ENCODE results near the gene CUX1.
"Not testable (repeated sequence)": the region's sequence is repeated elsewhere in the genome, so short reads cannot be mapped to it uniquely, and the experiment has no call there.

The CUX1 gene

GRCh38 chr7:101875283-101875846, 57.9 kb downstream of the CUX1 start:
- H3K4me3 Mint-ChIP-seq: no peak overlapping the region
- H3K27ac Mint-ChIP-seq: no peak overlapping the region
- no peaks in the 10 kb centered on the region for H3K27me3 Mint-ChIP-seq
- H3K36me3 Mint-ChIP-seq: no peaks in the 10 kb centered on the region
- no peaks in the 10 kb centered on the region for H3K9me3 Mint-ChIP-seq (ENCODE audit: low read depth)
- H3K4me1 Mint-ChIP-seq (ENCODE audit: low read depth): peaks cover 29% of the 10 kb centered on the region

- no peaks in the 10 kb centered on the region for H3K27me3 Mint-ChIP-seq
Observed at GRCh38 chr7:101877882-101878591, 60.6 kb downstream of the CUX1 start.

GRCh38 chr7:101878938-101879337, 61.5 kb downstream of the CUX1 start:
- no peak overlapping the region for H3K27ac Mint-ChIP-seq
- H3K9me3 Mint-ChIP-seq (ENCODE audit: low read depth): no peaks in the 10 kb centered on the region
- H3K4me1 Mint-ChIP-seq (ENCODE audit: low read depth): peaks cover 45% of the 10 kb centered on the region
- H3K36me3 Mint-ChIP-seq: no peaks in the 10 kb centered on the region
- no peak overlapping the region for H3K4me3 Mint-ChIP-seq
- no peaks in the 10 kb centered on the region for H3K27me3 Mint-ChIP-seq

More at GRCh38 chr7:101877882-101878591, 60.6 kb downstream of the CUX1 start:
- peaks cover 44% of the 10 kb centered on the region for H3K4me1 Mint-ChIP-seq (ENCODE audit: low read depth)
- no peak overlapping the region for H3K4me3 Mint-ChIP-seq
- H3K36me3 Mint-ChIP-seq: no peaks in the 10 kb centered on the region
- H3K27ac Mint-ChIP-seq: no peak overlapping the region
- no peaks in the 10 kb centered on the region for H3K9me3 Mint-ChIP-seq (ENCODE audit: low read depth)

- H3K36me3 Mint-ChIP-seq: no peaks in the 10 kb centered on the region
- H3K4me1 Mint-ChIP-seq (ENCODE audit: low read depth): peaks cover 46% of the 10 kb centered on the region
- no peaks in the 10 kb centered on the region for H3K9me3 Mint-ChIP-seq (ENCODE audit: low read depth)
- no peak overlapping the region for H3K27ac Mint-ChIP-seq
- no peaks in the 10 kb centered on the region for H3K27me3 Mint-ChIP-seq
- no peak overlapping the region for H3K4me3 Mint-ChIP-seq
Observed at GRCh38 chr7:101879565-101879964, 62.1 kb downstream of the CUX1 start.

GRCh38 chr7:101880282-101881054, 63.0 kb downstream of the CUX1 start:
- peak overlapping the region; percentile 11 for H3K27ac Mint-ChIP-seq

GRCh38 chr7:101882005-101882421, 64.6 kb downstream of the CUX1 start:
- no peak overlapping the region for H3K4me3 Mint-ChIP-seq
- H3K36me3 Mint-ChIP-seq: no peaks in the 10 kb centered on the region
- no peaks in the 10 kb centered on the region for H3K9me3 Mint-ChIP-seq (ENCODE audit: low read depth)
- H3K27me3 Mint-ChIP-seq: no peaks in the 10 kb centered on the region
- H3K4me1 Mint-ChIP-seq (ENCODE audit: low read depth): peaks cover 57% of the 10 kb centered on the region
- no peak overlapping the region for H3K27ac Mint-ChIP-seq

More at GRCh38 chr7:101880282-101881054, 63.0 kb downstream of the CUX1 start:
- peak overlapping the region; percentile 27 for H3K4me3 Mint-ChIP-seq
- peaks cover 53% of the 10 kb centered on the region for H3K4me1 Mint-ChIP-seq (ENCODE audit: low read depth)
- no peaks in the 10 kb centered on the region for H3K36me3 Mint-ChIP-seq
- H3K27me3 Mint-ChIP-seq: no peaks in the 10 kb centered on the region
- H3K9me3 Mint-ChIP-seq (ENCODE audit: low read depth): no peaks in the 10 kb centered on the region

GRCh38 chr7:101882595-101883564, 65.5 kb downstream of the CUX1 start:
- no peaks in the 10 kb centered on the region for H3K36me3 Mint-ChIP-seq
- H3K27ac Mint-ChIP-seq: no peak overlapping the region
- no peaks in the 10 kb centered on the region for H3K9me3 Mint-ChIP-seq (ENCODE audit: low read depth)
- H3K4me1 Mint-ChIP-seq (ENCODE audit: low read depth): peaks cover 55% of the 10 kb centered on the region
- H3K4me3 Mint-ChIP-seq: no peak overlapping the region
- no peaks in the 10 kb centered on the region for H3K27me3 Mint-ChIP-seq

- no peaks in the 10 kb centered on the region for H3K27me3 Mint-ChIP-seq
- no peaks in the 10 kb centered on the region for H3K36me3 Mint-ChIP-seq
- no peaks in the 10 kb centered on the region for H3K9me3 Mint-ChIP-seq (ENCODE audit: low read depth)
- H3K4me3 Mint-ChIP-seq: peak overlapping the region; percentile 53
- peak overlapping the region; percentile 61 for H3K27ac Mint-ChIP-seq
- H3K4me1 Mint-ChIP-seq (ENCODE audit: low read depth): peaks cover 50% of the 10 kb centered on the region
Observed at GRCh38 chr7:101884671-101885596, 67.5 kb downstream of the CUX1 start.

- peaks cover 43% of the 10 kb centered on the region for H3K4me1 Mint-ChIP-seq (ENCODE audit: low read depth)
- H3K27me3 Mint-ChIP-seq: no peaks in the 10 kb centered on the region
- H3K4me3 Mint-ChIP-seq: no peak overlapping the region
- H3K27ac Mint-ChIP-seq: no peak overlapping the region
- no peaks in the 10 kb centered on the region for H3K9me3 Mint-ChIP-seq (ENCODE audit: low read depth)
- no peaks in the 10 kb centered on the region for H3K36me3 Mint-ChIP-seq
Observed at GRCh38 chr7:101885597-101885955, 68.2 kb downstream of the CUX1 start.

- H3K4me3 Mint-ChIP-seq; H3K27me3 Mint-ChIP-seq; H3K36me3 Mint-ChIP-seq; H3K27ac Mint-ChIP-seq; H3K9me3 Mint-ChIP-seq (ENCODE audit: low read depth): not testable (repeated sequence)
- peaks cover 31% of the 10 kb centered on the region for H3K4me1 Mint-ChIP-seq (ENCODE audit: low read depth)
Observed at GRCh38 chr7:101887352-101887751, 69.9 kb downstream of the CUX1 start.

- not testable (repeated sequence) for H3K27me3 Mint-ChIP-seq
Observed at GRCh38 chr7:101888564-101888963, 71.1 kb downstream of the CUX1 start.

GRCh38 chr7:101890749-101891523, 73.5 kb downstream of the CUX1 start:
- no peaks in the 10 kb centered on the region for H3K27me3 Mint-ChIP-seq
- no peak overlapping the region for H3K27ac Mint-ChIP-seq
- H3K4me1 Mint-ChIP-seq (ENCODE audit: low read depth): peaks cover 13% of the 10 kb centered on the region
- H3K4me3 Mint-ChIP-seq: no peak overlapping the region
- no peaks in the 10 kb centered on the region for H3K9me3 Mint-ChIP-seq (ENCODE audit: low read depth)
- H3K36me3 Mint-ChIP-seq: no peaks in the 10 kb centered on the region

More at GRCh38 chr7:101888564-101888963, 71.1 kb downstream of the CUX1 start:
- H3K4me1 Mint-ChIP-seq (ENCODE audit: low read depth): peaks cover 28% of the 10 kb centered on the region
- not testable (repeated sequence) for H3K36me3 Mint-ChIP-seq; H3K4me3 Mint-ChIP-seq; H3K9me3 Mint-ChIP-seq (ENCODE audit: low read depth); H3K27ac Mint-ChIP-seq

GRCh38 chr7:101891936-101892640, 74.7 kb downstream of the CUX1 start:
- H3K4me3 Mint-ChIP-seq: no peak overlapping the region
- peaks cover 15% of the 10 kb centered on the region for H3K4me1 Mint-ChIP-seq (ENCODE audit: low read depth)
- no peaks in the 10 kb centered on the region for H3K9me3 Mint-ChIP-seq (ENCODE audit: low read depth)
- H3K27ac Mint-ChIP-seq: no peak overlapping the region
- no peaks in the 10 kb centered on the region for H3K36me3 Mint-ChIP-seq
- H3K27me3 Mint-ChIP-seq: no peaks in the 10 kb centered on the region

All from activated naive CD8-positive, alpha-beta T cell (primary cell).